GM12801 (cell line): ENCODE measurements around the gene PEPD.

ENCODE experiments used
- TF ChIP-seq, protein P1 (sequence below): IDR thresholded peaks from one replicate; pipeline ENCODE4 v1.5.1; 2011; ENCODE audit warnings: control low read depth; ENCODE audit not compliant: insufficient read length; ENCODE audit errors: extremely low read depth

PEPD gene

DNA sequence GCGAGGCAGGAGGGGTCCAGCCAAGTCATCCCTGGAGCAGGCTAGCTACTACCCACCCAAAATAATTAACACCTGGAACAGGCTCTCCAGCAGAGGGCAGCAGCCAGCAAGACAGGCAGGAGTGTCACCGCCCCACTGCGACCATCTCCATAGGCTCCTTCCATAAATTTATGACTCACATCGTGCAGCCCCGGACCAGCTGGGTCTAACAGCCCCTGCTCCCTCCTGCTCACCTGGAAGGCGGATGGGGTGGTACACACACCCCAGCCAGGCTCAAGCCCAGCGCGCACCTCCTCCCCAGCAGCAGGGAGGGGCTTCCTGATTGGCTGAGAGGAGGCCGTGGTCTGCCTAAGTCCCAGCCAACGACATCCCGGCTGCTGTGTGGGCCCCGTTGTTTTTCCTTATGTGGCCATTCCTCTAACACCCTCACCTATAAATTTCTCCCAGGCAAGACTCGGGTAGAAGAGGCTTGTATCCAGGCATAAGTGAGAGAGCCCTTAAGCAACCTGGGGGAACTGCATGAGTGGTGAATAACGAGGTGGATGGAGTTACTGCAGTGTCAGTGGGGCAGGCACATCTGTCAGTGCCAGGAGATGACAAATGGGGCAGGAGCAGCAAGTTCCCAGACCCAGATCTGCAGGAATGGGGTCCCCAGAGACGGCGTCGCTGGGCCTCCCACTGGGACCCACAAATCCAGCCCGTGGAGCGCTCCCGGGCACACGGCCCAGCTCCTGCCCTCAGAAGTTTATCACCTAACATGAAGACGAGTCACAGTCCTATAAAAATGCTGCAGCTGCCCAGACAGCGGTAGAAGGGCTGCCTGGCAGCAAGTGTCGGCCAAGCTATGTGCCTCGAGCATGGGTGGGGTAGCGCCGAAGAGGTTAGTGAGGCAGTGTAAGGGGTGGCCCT, 105.0 kb downstream of the PEPD start:
- TF ChIP-seq, protein P1, sequence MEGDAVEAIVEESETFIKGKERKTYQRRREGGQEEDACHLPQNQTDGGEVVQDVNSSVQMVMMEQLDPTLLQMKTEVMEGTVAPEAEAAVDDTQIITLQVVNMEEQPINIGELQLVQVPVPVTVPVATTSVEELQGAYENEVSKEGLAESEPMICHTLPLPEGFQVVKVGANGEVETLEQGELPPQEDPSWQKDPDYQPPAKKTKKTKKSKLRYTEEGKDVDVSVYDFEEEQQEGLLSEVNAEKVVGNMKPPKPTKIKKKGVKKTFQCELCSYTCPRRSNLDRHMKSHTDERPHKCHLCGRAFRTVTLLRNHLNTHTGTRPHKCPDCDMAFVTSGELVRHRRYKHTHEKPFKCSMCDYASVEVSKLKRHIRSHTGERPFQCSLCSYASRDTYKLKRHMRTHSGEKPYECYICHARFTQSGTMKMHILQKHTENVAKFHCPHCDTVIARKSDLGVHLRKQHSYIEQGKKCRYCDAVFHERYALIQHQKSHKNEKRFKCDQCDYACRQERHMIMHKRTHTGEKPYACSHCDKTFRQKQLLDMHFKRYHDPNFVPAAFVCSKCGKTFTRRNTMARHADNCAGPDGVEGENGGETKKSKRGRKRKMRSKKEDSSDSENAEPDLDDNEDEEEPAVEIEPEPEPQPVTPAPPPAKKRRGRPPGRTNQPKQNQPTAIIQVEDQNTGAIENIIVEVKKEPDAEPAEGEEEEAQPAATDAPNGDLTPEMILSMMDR = no peak

GRCh38 chr19:33414667-33415605, 106.7 kb downstream of the PEPD start:
- TF ChIP-seq, protein P1 = no peak

DNA sequence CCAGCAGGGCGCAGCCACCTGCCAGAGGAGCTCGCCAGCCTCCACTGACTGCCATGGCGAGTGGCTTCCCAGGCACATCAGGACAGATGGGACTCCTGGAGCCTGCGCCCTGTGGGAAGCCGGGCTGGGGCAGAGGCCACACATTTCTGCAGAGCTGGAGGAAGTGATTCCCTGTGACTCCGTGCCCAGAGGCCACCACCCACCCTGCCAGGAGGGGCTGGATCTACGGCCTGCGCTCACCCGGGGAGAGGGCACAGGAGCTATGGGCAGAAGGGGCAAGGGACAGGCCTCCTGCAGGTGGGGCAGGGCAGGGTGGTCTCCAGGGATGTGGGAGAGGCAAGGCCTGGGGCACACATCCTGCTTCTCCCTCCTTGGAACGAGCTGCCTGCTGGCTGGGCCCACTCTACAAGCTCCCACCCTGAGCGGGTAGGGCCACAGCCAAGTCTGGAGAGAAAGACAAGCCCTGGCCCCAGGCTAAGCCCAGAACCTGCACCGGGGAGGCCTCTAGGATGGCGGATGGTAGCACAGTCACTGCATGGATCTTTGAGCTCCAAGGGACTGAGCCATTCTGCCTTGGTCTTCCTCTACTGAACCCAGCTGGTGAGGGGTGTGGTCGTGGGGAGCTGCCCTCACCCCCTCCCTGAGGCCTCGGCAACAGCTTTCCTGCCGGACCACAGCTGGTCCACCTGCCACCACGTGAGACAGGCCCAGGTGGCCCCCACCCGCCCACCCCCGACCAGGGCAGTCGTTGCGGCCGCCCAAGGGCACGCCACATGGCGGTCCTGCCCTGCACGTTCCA, 107.5 kb downstream of the PEPD start:
- TF ChIP-seq, protein P1 = no peak

DNA sequence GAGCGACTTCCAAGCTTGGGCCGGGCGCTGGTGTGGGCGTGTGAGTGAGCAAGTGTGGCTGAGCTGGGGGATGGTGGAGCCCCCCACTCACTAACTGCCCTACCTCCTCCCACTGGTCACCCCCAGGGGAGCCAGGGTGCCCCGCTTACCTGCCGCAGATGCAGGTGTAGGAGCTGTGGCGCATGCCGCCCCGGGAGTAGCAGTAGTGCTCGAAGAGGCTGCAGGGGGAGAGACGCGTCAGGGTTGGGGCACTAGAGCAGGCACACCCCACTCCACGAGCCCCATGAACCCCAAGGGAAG, 108.2 kb downstream of the PEPD start:
- TF ChIP-seq, protein P1 = no peak

DNA sequence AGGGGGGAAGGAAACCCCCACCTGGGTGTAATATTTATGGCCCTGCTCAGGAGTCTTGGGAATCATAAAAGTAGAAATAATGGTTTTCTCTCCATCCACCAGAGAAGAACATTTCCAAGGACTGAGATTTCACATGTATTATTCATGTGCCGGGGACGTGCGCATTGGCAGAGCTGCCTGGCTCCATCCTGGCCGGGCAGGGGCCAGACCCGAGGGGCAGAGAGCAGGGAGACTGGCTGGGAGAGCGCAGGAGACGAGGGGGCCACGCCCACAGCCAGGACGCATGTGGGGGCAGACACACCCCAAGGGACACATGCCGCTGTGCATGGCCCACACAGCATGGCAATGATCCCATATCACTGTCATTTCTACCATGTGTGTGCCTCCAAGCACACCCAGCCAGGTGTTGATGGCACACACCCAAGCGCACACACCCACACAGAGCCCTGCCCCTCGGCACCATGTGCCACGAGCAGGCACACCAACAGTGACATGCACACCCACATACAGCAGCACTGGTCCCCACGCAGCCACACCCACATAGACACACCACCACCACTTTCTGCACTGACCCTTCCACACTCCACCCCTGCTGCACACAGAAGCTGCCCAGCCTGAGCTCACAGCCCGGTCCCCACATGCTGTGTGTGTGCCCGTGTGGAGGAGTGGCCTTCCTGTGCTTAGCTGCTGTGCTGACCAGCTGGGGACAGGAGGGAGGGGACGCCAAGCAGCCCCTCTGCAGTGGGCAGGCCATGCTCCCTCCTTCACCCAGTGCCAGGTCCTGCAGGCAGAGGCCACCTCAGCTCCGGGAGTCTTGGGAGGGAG, 108.8 kb downstream of the PEPD start:
- TF ChIP-seq, protein P1 = no peak

- TF ChIP-seq, protein P1 = no peak
Observed at GRCh38 chr19:33411621-33412180, 109.9 kb downstream of the PEPD start.
